Ishikawa (cell line): ENCODE results near the gene THSD4.

Source experiments
- CEBPB ChIP-seq: IDR thresholded peaks from 2 replicates; pipeline ENCODE4 v1.6.1; 2012
- CREB1 ChIP-seq: IDR thresholded peaks from 2 replicates; pipeline ENCODE4 v1.6.1; 2012; ENCODE audit warnings: low read depth
- EGR1 ChIP-seq: IDR thresholded peaks from 2 replicates; pipeline ENCODE4 v1.6.1; 2012
- EP300 ChIP-seq: IDR thresholded peaks from 2 replicates; pipeline ENCODE4 v1.6.1; 2012; ENCODE audit warnings: borderline replicate concordance
- FOXM1 ChIP-seq: IDR thresholded peaks from 2 replicates; pipeline ENCODE4 v1.6.1; 2012; ENCODE audit warnings: low read depth, borderline replicate concordance
- MAX ChIP-seq: IDR thresholded peaks from 2 replicates; pipeline ENCODE4 v1.6.1; 2012
- NFIC ChIP-seq: IDR thresholded peaks from 2 replicates; pipeline ENCODE4 v1.6.1; 2012
- RAD21 ChIP-seq: IDR thresholded peaks from 2 replicates; pipeline ENCODE4 v1.6.1; 2012; ENCODE audit warnings: low read depth
- REST ChIP-seq: IDR thresholded peaks from 2 replicates; pipeline ENCODE4 v1.6.1; 2012; ENCODE audit warnings: low read depth, mild to moderate bottlenecking
- TAF1 ChIP-seq: IDR thresholded peaks from 2 replicates; pipeline ENCODE4 v1.6.1; 2012; ENCODE audit warnings: low read depth, mild to moderate bottlenecking
- TCF12 ChIP-seq: IDR thresholded peaks from 2 replicates; pipeline ENCODE4 v1.6.1; 2012; ENCODE audit warnings: low read depth
- TEAD4 ChIP-seq: IDR thresholded peaks from 2 replicates; pipeline ENCODE4 v1.6.1; 2012
- YY1 ChIP-seq: IDR thresholded peaks from 2 replicates; pipeline ENCODE4 v1.6.1; 2012; ENCODE audit warnings: low read depth
- ZBTB7A ChIP-seq: IDR thresholded peaks from 2 replicates; pipeline ENCODE4 v1.6.1; 2012; ENCODE audit warnings: low read depth
- TF ChIP-seq, protein P1 (sequence below): IDR thresholded peaks from 2 replicates; pipeline ENCODE4 v1.6.1; 2012

Gene THSD4

GRCh38 chr15:71262599-71262998, 147.3 kb downstream of the THSD4 start:
- no peak for TF ChIP-seq TAF1

- no peak for TF ChIP-seq EGR1
- TF ChIP-seq CREB1, result no peak
- TF ChIP-seq TCF12, result no peak
- TF ChIP-seq TEAD4, result no peak
- no peak for TF ChIP-seq YY1
Measured at GRCh38 chr15:71271327-71271726, 156.1 kb downstream of the THSD4 start.

DNA sequence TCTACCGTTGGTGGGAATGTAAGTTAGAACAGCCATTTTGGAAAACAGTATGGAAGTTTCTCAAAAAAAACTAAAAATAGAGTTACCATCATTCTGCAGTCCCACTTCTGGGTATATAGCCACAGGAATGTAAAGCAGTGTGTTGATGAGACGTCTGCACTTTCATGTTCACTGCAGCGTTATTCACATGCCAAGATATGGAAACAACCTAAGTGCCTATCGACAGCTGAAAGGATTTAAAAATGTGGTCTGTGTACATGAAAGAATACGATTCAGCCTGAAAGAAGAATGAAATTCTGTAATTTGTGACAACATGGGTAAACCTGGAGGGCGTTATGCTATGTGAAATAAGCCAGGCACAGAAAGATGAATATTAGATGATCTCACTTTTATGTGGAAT, 157.7 kb downstream of the THSD4 start:
- no peak for TF ChIP-seq FOXM1
- no peak for TF ChIP-seq EGR1
- no peak for TF ChIP-seq TCF12
- no peak for TF ChIP-seq TEAD4

GRCh38 chr15:71273731-71274447, 158.6 kb downstream of the THSD4 start:
- TF ChIP-seq RAD21 (no peak), REST (no peak), YY1 (no peak), FOXM1 (no peak), TEAD4 (no peak), EGR1 (no peak), EP300 (no peak), TAF1 (no peak), CREB1 (no peak), TCF12 (no peak), MAX (no peak)

DNA sequence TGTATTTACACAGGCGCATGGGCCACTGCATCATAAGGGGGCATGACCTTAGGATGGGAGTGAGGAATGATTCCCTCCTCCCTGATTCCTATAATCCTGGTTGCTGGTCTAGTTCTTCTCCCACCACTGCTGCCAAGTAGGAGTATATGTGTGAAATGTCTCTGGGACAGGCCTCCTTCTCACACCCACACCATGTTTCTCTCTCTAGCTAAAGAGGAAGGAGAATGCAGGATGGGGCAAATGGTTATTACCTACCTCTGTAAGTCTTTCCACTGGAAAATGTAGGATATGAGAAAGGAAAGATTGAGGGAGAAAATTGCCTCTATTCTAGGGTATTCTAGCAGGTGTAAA, 159.2 kb downstream of the THSD4 start:
- TF ChIP-seq ZBTB7A (no peak), EGR1 (no peak), CEBPB (no peak), MAX (no peak), FOXM1 (no peak), NFIC (no peak), REST (no peak), CREB1 (no peak), RAD21 (no peak), TEAD4 (no peak), TCF12 (no peak), YY1 (no peak), EP300 (no peak), TAF1 (no peak)
- TF ChIP-seq, protein P1, sequence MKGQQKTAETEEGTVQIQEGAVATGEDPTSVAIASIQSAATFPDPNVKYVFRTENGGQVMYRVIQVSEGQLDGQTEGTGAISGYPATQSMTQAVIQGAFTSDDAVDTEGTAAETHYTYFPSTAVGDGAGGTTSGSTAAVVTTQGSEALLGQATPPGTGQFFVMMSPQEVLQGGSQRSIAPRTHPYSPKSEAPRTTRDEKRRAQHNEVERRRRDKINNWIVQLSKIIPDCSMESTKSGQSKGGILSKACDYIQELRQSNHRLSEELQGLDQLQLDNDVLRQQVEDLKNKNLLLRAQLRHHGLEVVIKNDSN, result no peak

- no peak for TF ChIP-seq RAD21
- TF ChIP-seq NFIC, result no peak
- TF ChIP-seq, protein P1, result no peak
- no peak for TF ChIP-seq CEBPB
- no peak for TF ChIP-seq CREB1
- no peak for TF ChIP-seq EGR1
Measured at GRCh38 chr15:71275098-71275497, 159.8 kb downstream of the THSD4 start.

DNA sequence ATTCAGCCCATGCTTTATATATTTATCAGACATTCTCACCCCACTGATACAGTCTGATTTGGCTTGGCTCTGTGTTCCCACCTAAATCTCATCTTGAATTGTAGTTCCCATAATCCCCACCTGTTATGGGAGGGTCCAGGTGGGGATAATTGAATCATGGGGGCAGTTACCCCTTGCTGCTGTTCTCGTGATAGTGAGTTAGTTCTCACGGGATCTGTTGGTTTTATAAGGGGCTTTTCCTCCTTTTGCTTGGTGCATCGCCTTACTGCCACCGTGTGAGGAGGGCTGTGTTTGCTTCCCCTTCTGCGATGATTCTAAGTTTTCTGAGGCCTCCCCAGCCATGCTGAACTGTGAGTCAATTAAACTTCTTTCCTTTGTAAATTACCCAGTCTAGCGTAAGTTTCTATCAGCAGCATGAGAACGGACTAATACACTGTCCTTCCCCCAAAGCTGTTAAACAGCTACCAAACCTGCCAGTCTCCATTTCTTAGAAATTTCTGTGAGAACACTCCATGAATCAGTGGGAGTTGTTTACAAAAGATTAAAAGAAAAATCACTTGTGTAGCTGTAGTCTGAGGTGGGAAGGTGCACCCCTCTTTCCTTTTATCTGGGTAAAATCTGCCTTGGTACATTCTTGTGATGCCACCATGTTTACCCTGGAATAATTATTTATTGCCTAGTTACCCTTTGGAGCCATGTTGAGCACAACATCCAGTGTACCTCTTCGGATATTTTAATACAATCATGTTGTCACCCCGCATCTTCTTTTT, 160.5 kb downstream of the THSD4 start:
- TF ChIP-seq REST (no peak), NFIC (no peak), TEAD4 (no peak), EGR1 (no peak), FOXM1 (no peak), CREB1 (no peak), TAF1 (no peak), RAD21 (no peak), YY1 (no peak), ZBTB7A (no peak), MAX (no peak), CEBPB (no peak), EP300 (no peak), TCF12 (no peak)
- TF ChIP-seq, protein P1, result no peak
